Measurements from ENCODE around the gene NADK. TPM values are rescaled to one million over a fixed set of nuclear protein-coding genes. Genes with fewer than 3 reads are reported as not detected.

NADK gene
- total RNA-seq, 1 donor from 2014 or later = 68.1 TPM

DNA sequence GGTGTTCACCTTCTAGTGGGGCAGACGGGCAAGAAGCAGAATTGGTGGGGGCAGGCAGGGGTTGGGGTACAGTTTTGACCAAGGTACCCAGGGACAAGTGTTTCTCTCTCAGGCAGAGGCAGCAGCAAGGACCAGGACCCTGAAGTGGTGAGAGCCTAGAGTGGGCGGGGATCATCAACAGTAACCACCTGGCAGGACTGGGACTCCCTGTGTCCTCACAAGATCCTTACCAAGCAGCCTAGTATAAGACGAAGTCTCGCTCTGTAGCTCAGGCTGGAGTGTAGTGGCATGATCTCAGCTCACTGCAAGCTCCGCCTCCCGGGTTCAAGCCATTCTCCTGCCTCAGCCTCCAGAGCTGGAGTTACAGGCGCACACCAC is 3.2 kb upstream of the NADK start:
- TF ChIP-seq, protein P1, sequence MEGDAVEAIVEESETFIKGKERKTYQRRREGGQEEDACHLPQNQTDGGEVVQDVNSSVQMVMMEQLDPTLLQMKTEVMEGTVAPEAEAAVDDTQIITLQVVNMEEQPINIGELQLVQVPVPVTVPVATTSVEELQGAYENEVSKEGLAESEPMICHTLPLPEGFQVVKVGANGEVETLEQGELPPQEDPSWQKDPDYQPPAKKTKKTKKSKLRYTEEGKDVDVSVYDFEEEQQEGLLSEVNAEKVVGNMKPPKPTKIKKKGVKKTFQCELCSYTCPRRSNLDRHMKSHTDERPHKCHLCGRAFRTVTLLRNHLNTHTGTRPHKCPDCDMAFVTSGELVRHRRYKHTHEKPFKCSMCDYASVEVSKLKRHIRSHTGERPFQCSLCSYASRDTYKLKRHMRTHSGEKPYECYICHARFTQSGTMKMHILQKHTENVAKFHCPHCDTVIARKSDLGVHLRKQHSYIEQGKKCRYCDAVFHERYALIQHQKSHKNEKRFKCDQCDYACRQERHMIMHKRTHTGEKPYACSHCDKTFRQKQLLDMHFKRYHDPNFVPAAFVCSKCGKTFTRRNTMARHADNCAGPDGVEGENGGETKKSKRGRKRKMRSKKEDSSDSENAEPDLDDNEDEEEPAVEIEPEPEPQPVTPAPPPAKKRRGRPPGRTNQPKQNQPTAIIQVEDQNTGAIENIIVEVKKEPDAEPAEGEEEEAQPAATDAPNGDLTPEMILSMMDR (IDR thresholded peaks at IDR 0.05) = no peak
- Mint-ChIP-seq H3K4me3 (ENCODE audit: unreplicated experiment) (no peak overlapping the region), H3K27ac (ENCODE audit: unreplicated experiment) (peak overlapping the region; percentile 49), H3K27me3 (ENCODE audit: low read depth) (no peaks in the 10 kb centered on the region), H3K4me1 (ENCODE audit: low read depth) (peaks cover 43% of the 10 kb centered on the region), H3K36me3 (ENCODE audit: low read depth) (peaks cover 7% of the 10 kb centered on the region), H3K9me3 (ENCODE audit: low read depth) (no peaks in the 10 kb centered on the region)
- no peak for DNase-seq (ENCODE audit: low spot score)

DNA sequence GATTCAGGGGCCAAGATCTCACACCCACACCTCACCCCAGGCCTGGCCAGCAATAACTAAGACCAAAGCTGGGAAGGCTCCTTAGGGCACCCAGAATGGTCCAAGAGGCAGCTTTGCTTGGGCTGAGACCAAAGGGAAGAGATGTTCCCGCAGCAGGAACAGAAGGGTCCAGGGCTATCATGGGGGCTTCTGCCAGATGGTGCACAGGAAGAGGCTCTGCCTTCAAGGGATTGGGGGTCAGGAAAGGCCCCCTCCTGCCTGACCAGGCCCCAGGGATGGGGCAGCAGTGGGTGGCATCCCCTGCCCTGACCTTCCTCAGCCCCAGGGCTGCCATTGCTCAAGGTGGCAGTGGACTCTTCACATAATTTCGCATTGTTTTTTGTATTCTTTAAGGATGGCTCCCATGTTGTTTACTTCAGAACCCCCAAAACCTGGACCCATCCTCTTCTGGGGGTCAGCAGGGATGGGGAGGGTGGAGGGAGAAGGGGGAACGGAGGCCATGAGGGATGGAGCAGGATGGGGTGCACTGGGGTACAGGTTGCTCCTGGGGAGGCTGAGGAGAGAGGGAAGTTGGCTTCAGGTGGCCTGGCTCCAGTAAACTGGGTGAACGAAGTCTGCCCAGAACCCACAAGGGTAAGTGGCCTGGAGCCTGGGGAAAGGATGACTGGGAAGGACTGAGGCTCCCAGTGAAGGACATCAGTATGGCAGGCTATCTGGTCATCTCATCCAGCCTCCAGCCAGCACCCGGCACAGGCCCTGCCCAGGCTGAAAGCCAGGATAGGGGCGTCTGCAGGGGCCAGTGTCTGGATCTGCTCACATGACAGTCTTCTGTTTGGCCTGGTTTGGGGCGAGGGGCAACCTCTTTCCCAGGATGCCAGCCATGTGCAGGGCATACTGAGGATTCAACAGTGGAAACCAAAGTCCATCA is 2.6 kb upstream of the NADK start:
- Mint-ChIP-seq H3K9me3 (ENCODE audit: low read depth) (no peaks in the 10 kb centered on the region), H3K4me3 (ENCODE audit: unreplicated experiment) (no peak overlapping the region), H3K27me3 (ENCODE audit: low read depth) (no peaks in the 10 kb centered on the region), H3K36me3 (ENCODE audit: low read depth) (peaks cover 3% of the 10 kb centered on the region), H3K4me1 (ENCODE audit: low read depth) (peaks cover 48% of the 10 kb centered on the region), H3K27ac (ENCODE audit: unreplicated experiment) (peak overlapping the region; percentile 49)
- TF ChIP-seq, protein P1 (IDR thresholded peaks at IDR 0.05) = no peak
- DNase-seq (ENCODE audit: low spot score) = no peak

DNA sequence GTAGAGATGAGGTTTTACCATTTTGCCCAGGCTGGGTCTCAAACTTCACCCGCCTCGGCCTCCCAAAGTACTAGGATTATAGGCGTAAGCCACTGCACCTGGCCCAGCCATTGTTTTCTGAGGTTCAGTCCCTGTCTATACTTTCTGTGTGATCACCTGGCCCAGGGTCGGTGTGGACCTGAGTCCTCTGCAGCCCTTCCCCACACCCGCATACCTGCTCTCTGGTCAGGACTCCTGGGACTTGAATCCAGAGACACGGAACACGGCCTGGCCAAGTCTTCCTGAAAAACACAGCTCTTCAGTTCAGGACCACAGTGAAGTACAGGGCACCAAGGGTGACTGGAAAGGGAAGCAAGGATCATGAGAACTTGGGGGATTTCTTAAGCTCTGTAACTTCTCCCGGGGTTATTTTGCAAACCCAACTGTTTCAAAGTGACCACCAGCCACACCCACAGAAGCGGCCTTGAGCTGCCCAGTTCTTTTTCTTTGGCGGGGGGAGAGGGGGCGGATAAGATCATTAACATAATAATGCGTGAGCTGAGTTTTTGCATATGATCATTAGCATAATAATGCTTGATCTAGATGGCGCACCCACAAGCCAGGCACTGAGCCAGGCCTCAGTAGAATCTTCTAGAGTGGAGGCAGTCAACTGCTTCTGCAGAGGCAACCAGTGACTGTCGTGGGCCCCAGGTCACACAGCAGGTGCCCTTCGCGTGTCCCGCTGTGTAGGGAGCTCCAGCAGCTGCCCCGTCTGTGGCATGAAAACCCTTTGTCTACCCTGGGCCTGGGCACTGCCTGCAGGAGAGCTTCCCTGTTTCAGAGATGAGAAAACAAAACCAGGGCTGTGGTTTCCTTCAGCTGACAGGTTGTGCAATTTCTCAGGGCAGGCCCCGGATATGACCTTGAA is 1.7 kb upstream of the NADK start:
- Mint-ChIP-seq H3K4me1 (ENCODE audit: low read depth) (peaks cover 58% of the 10 kb centered on the region), H3K27ac (ENCODE audit: unreplicated experiment) (peak overlapping the region; percentile 41), H3K4me3 (ENCODE audit: unreplicated experiment) (peak overlapping the region; percentile 54), H3K27me3 (ENCODE audit: low read depth) (no peaks in the 10 kb centered on the region), H3K36me3 (ENCODE audit: low read depth) (peaks cover 2% of the 10 kb centered on the region), H3K9me3 (ENCODE audit: low read depth) (no peaks in the 10 kb centered on the region)
- TF ChIP-seq, protein P1 (IDR thresholded peaks at IDR 0.05) = no peak
- no peak for DNase-seq (ENCODE audit: low spot score)

DNA sequence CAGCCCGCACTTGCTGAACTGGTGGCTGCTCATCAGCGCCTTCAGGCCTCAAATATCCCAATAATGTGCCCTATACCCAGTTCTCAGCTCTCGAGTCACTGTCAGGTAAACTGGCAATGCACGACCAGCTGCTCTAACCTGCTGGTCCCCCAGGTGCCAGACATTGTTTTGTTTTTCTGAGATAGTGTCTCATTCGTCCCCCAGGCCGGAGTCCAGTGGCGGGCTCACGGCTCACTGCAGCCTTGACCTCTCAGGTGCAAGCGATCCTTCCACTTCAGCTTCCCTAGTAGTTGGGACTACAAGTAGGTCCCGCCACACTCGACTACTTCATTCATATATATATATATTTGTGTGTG is 1.0 kb upstream of the NADK start:
- H3K4me1 Mint-ChIP-seq (ENCODE audit: low read depth) = peaks cover 62% of the 10 kb centered on the region
- no peaks in the 10 kb centered on the region for H3K27me3 Mint-ChIP-seq (ENCODE audit: low read depth)
- H3K9me3 Mint-ChIP-seq (ENCODE audit: low read depth) = no peaks in the 10 kb centered on the region
- no peaks in the 10 kb centered on the region for H3K36me3 Mint-ChIP-seq (ENCODE audit: low read depth)
- no peak for DNase-seq (ENCODE audit: low spot score)
- H3K27ac Mint-ChIP-seq (ENCODE audit: unreplicated experiment) = no peak overlapping the region
- TF ChIP-seq, protein P1 (IDR thresholded peaks at IDR 0.05) = no peak
- H3K4me3 Mint-ChIP-seq (ENCODE audit: unreplicated experiment) = peak overlapping the region; percentile 54

DNA sequence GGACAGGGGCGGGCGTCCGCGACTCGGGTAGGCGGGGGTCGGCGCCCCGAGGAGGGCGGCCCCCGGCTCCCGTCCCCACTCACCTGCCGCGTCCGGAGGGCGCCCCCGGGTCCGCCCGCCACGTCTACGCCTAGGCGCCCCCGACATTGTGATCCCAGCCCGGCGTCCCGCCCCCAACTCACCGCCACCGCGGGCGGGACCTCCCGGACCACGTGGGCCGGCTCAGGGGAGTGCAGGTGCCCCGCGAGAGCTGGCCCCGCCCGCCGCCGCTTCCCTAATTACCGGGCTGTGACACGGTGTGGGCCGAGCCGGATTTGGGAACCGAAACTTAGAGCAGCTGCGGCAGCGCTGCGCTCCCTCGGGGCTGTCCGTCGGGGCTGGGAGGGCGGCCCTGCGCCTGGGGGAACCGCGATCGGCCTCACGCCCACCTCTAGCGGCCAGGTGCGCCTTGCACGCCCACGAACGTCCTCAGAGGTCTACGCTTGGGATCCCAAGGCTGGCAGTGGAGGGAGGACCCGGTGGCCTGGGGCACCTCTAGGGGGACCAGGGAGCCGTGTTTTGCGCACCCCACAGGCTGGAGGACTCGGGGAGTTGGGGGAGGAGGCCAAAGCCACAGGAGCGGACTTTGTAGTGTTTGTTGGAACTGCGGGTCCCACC is 521 bp upstream of the NADK start:
- Mint-ChIP-seq H3K9me3 (ENCODE audit: low read depth) (no peaks in the 10 kb centered on the region), H3K27me3 (ENCODE audit: low read depth) (no peaks in the 10 kb centered on the region), H3K27ac (ENCODE audit: unreplicated experiment) (no peak overlapping the region), H3K36me3 (ENCODE audit: low read depth) (no peaks in the 10 kb centered on the region), H3K4me1 (ENCODE audit: low read depth) (peaks cover 62% of the 10 kb centered on the region), H3K4me3 (ENCODE audit: unreplicated experiment) (peak overlapping the region; percentile 54)
- DNase-seq (ENCODE audit: low spot score) = no peak
- TF ChIP-seq, protein P1 (IDR thresholded peaks at IDR 0.05) = peak; percentile 34
